Activated T-cell treated with anti-CD3 and anti-CD28 coated beads, Interleukin-2, amount 50 U/mL, for 1 hour (primary cell): ENCODE measurements around the gene DNAJB5.

ENCODE experiments used
- DNase-seq: peaks from one replicate; pipeline ENCODE4 v3.0.0-alpha.2; 2020

Gene DNAJB5

DNA sequence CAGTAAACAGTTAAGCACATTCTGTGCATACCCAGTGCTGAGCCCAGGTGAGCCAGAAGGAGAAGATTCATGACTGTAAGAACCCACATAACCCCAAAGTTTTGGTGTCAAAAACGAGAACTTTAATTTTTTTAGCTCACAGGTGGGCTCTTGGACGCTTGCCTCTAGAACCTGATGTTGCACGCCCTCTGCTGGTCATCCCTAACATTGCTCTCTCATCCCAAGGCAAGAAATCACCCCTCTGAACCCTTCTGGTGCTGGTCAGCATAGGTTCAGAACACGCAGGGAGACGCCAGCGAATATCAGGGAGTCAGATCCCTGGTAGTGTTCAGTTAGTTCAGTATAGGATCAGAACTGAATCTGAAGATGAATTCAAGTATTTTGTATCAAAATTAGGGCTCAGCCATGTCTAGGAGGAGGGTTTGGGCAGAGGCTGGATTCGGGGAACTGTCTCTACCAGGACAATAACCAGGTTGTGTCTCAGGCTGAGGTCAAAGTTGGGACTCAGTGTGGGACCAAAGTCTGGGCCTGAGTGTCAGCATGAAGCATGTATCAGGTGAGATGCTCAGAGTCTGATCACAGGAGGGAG is 4.1 kb upstream of the DNAJB5 start:
- DNase-seq, result peak; percentile 45

DNA sequence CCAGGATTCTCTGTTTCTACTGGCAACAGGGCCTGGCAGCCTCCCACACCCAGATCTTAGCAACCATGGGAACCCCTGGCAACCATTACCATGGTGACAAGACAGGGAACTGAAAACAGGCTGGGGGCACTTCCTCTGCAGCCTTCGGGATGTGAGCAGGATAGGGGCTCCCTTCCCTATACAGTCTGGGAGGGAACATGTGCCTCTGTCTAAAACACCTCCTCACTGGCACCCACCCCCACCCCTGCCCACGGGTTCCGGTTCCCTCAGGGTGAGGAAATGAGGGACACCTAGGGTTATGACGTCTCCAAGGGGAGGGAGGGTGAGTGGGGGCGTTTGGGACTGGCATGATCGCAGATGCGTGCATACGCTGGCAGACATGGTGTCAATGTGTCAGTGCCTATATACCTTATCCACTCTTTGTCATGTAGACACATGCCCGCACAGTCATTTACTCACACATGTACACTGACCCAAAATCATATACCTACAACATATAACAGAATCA is 3.0 kb upstream of the DNAJB5 start:
- peak; percentile 67 for DNase-seq

GRCh38 chr9:34987160-34987901 is 2.2 kb upstream of the DNAJB5 start:
- DNase-seq, result no peak

GRCh38 chr9:34988218-34989002 is 1.1 kb upstream of the DNAJB5 start:
- peak; percentile 62 for DNase-seq

DNA sequence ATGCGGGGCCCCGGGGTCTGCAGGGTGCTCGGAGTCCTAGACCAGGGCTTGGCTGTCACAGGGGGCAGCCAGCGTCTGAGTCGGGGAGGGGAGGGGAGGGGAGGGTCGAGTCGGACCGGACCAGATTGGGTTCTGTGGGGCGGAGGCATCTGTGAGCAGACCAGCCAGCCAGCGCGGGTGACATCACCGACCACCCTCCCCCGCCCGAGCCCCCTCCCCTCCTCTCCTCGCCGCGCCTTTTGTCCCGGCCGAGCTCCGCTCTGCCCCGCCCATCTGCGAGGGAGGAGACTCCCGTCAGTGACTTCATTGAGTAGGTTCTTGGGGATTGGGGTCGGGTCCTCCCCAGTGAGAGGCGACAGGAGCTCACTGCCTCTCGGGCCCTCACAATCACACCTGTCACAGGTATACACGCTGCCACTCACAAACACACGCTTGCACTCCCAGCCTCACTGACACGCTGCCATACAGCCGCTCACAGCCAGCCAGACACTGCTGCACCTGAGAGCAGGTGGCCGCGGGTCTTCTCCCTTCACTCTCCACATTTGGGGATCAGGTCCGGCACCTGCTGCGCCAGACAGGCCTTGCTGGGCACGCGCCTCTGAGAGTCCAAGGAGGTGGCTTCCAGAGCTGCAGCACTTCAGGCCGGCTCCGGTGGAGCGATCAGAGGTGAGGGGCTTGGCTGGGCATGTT is 546 bp downstream of the DNAJB5 start:
- peak; percentile 56 for DNase-seq

DNA sequence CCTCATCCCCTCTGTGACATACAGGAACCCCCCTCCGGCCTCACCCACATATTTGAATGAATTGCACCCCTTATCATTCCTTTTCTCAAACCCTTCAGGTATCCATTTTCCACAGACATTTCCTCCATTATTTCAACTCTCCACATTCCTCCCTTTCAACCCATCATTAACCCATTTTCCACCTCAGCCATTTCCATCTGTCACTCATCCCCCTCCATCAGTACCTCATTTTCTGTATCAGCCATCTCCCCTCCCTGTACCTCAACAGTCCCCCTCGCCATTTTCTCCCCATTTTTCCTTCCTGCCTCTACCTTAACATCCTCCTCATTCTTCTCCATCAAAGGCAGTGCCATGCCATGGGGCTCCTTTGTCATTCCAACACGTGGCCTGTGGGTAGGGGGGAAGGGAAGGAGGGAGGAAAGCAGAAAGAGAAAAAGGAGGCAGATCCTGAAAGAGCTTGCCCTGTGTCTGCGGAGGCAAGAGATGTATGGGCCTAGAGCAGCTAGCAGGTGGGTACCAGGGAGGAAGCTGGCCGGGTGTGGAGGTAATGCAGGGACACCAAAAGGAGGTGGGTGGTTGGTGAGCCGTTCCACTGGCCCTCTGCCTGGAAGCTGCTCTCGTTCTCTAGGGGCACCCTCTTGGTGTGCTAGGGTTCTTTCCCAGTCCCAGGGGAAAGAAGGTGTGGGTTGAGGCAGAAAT is 1.5 kb downstream of the DNAJB5 start:
- DNase-seq, result no peak

GRCh38 chr9:34991607-34992375 is 2.2 kb downstream of the DNAJB5 start:
- DNase-seq, result peak; percentile 33

GRCh38 chr9:34992376-34992951 is 2.9 kb downstream of the DNAJB5 start:
- peak; percentile 37 for DNase-seq

GRCh38 chr9:34993502-34994259 is 4.1 kb downstream of the DNAJB5 start:
- no peak for DNase-seq

DNA sequence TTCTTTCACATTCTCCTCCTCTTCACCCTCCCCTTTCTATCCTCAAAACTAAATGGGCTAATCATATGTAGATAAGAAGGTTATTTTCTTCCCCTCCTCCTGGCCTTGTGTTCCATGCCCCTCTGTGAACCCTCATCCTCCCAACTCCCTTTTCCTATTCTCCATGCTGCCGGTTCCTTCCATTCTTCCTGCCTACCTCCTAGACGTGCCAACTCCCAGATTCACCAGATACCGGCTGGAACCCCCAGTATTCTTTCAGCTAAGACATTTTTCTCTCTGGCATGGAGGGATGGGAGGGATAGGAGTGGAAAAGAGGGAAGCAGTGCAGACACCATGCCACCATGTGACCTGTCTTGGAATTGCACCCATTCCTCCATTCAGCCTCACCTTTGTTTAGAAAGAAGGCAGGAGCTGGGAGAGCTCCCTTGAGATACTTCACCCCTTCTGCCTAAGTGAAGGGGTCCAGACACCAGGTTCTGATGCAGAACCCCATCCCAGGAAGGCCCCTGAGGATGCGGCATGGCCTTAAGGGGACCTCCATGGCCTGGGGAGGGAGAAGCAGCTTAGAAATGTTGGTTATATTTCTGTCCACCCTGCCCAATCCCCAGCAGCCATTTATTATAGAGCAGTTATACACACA is 4.8 kb downstream of the DNAJB5 start:
- no peak for DNase-seq

DNA sequence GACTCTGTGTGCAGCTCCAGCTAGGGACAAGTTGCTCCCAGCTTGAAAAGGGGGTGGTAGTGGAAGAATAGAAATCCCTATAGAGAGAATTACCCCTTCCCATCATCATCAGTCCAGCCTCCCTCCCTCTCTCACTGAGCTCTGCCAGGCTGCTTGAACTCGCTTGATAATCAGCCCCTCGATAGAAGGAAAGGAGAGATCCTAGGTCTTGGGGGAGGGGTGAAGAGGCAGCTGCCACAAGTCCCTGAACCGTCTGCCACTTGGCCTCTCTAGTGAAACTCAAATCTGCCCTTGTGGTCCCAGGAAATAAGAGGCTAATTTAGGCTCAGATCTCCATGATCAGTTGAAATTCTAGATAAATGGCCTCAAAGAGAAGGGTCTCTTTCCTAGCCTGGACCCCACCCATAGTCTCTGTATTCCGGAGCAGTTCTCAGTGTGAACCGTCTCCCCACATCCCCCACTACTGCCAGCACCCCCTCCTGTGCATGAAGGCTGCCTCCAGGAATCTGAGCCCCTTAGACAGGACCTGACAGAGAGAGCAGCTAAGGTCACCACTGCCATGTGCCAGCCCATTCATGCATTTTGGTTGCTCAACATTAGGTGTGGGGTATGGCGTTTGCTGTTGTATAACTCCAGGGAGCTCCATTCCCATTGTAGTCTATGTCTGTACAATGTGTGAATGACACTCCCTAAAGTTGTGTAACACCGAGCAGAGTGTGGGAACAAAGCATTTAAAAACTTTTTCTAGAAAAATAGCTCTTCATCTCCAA is 5.5 kb downstream of the DNAJB5 start:
- no peak for DNase-seq

- no peak for DNase-seq
Measured at GRCh38 chr9:34995670-34996060, 6.1 kb downstream of the DNAJB5 start.

DNA sequence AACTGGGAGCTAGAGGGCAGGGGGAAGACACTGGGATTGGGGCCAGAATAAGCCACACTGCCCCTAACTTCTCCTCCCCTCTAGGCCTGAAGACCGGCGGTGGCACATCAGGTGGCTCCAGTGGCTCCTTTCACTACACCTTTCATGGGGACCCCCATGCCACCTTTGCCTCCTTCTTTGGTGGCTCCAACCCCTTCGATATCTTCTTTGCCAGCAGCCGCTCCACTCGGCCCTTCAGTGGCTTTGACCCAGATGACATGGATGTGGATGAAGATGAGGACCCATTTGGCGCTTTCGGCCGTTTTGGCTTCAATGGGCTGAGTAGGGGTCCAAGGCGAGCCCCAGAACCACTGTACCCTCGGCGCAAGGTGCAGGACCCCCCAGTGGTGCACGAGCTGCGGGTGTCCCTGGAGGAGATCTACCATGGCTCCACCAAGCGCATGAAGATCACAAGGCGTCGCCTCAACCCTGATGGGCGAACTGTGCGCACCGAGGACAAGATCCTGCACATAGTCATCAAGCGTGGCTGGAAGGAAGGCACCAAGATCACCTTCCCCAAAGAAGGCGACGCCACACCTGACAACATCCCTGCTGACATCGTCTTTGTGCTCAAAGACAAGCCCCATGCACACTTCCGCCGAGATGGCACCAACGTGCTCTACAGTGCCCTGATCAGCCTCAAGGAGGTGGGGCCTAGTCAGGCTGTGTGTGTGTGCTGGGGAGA is 6.8 kb downstream of the DNAJB5 start:
- DNase-seq, result no peak

DNA sequence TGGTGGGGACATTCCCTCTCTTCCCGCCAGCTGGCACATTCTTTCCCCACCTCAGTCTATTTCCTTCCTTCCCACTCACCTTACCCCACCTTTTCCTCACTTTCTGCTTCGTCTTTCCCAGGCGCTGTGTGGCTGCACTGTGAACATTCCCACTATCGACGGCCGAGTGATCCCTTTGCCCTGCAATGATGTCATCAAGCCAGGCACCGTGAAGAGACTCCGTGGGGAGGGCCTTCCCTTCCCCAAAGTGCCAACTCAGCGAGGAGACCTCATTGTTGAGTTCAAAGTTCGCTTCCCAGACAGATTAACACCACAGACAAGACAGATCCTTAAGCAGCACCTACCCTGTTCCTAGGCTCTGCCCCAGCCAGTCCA is 7.3 kb downstream of the DNAJB5 start:
- no peak for DNase-seq

- DNase-seq, result no peak
Measured at GRCh38 chr9:34997379-34997781, 7.8 kb downstream of the DNAJB5 start.

DNA sequence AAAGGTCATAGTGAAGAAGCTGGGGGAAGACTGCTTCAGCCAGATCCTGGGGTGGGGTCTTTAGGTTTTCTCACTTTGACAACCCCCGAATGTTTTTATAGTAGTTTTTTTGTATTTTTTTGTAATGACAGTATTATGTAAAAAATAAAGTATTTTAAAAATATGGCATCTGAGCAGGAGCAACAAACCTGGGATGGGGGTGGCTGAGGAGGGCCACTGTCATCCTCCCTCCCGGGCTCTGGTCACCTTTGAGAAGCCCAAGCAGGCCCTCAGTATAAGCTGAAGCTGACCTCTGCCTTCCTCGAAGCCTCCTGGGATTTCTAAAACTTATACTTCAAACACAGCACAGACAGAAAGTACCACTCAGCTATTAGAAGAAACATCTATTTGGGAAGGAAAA is 8.7 kb downstream of the DNAJB5 start:
- no peak for DNase-seq

DNA sequence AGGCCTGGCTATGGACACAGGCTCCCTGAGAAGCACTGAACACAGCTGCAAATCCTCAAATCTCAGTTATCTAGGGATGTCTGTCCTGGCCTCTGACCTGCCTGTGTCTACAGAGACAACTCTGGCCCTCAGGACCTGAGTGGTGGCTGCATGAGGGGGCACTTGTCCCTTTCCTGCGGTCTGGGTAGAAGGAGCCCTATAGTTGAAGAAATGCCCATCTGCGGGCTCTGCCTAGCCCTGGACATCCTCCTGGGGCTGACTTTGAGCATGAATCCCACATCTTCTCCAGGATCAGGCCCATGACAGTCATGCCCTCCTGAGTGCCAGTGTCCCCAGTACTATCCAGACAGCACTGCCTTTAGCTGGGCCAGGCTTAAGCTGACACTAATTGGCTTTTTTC is 10.0 kb downstream of the DNAJB5 start:
- DNase-seq, result no peak

DNA sequence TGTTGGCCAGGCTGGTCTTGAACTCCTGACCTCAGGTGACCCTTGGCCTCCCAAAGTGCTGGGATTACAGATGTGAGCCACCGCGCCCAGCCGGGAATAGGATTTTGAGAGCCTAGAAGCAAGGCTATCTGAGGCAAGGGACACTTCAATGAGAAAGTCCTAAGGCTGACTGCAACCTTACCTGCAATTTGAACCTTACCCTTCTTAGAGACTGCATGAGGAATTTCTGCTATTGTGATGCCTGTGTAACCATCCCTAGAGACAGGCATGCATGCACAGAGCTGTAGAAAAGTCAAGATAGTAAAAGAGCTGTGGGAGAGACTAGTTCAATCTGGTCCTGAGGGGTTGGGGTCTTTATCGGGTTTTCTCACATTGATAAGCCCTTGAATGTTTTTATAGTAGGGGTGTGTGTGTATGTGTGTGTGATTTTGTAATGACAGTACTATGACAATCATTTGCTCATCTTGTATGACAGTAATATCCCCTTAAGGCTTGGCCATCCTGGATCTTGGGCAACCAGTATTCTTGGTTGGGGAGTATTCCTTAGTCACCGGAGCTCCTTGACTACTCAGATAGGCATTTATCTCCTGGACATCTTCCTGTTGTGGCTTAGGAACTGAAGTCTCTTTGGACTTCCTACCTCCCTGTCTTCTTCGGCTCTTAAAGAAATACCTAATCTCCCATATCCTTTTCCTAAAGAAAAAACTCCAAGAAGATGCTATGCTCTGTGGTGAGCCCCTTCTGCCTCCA is 11.2 kb downstream of the DNAJB5 start:
- no peak for DNase-seq
